ENCODE results near the gene NOSTRIN.

The NOSTRIN gene

DNA sequence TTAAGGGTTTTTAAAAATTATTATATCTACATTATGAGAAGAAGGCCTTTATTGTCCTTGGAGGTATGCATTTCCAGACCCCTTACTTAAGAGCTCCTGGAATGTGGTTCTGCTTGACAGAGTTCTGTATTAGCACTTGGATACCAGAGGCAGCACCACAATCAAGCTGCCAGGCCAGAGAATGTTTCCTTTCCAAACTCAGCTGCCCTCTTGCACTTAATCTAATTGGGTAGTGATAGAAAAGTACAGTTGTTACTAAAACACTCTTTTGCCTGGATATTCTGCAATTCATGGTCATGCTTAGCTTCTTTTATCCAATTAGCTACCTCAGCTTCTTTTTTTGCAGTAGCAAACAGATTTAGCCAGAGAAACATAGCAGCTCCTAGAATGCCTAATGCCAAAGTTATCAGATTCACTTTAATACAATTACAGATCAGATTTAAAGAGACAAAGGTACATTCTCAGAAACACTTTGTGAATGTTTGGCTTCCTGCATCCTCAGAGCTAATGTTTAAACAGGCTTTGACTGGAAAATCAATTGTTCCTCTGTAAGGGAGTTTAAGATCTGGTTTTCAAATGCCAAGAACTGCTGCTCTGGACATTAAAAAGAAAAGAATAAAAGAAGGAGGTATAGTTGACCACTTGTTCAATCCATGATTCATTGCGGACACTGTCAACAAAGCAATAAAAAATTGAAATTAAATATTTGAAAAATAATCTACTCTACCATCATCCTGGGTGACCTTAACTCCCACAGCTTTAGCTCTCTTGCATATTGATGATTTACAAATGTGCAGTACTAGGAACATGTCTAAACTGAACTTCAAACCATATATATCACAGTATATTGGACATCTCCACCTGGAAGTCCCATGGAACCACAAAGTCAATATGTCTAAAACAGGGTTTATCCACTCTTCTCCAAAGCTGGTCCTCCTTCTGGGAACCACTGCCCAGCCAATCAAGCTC lies 12.8 kb downstream of the NOSTRIN start:
- Histone ChIP-seq H3K9me3 (ENCODE audit: severe bottlenecking) (no peaks in the 10 kb centered on the region), H3K4me3 (ENCODE audit: low read depth, low read length) (no peak overlapping the region), H3K27me3 (ENCODE audit: insufficient read depth, low read depth, severe bottlenecking) (no peaks in the 10 kb centered on the region), H3K36me3 (no peaks in the 10 kb centered on the region), H3K27ac (no peak overlapping the region)
- TF ChIP-seq, protein P1, sequence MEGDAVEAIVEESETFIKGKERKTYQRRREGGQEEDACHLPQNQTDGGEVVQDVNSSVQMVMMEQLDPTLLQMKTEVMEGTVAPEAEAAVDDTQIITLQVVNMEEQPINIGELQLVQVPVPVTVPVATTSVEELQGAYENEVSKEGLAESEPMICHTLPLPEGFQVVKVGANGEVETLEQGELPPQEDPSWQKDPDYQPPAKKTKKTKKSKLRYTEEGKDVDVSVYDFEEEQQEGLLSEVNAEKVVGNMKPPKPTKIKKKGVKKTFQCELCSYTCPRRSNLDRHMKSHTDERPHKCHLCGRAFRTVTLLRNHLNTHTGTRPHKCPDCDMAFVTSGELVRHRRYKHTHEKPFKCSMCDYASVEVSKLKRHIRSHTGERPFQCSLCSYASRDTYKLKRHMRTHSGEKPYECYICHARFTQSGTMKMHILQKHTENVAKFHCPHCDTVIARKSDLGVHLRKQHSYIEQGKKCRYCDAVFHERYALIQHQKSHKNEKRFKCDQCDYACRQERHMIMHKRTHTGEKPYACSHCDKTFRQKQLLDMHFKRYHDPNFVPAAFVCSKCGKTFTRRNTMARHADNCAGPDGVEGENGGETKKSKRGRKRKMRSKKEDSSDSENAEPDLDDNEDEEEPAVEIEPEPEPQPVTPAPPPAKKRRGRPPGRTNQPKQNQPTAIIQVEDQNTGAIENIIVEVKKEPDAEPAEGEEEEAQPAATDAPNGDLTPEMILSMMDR (IDR thresholded peaks at IDR 0.05; ENCODE audit: low read depth, low read length), result no peak
- no peak for DNase-seq

DNA sequence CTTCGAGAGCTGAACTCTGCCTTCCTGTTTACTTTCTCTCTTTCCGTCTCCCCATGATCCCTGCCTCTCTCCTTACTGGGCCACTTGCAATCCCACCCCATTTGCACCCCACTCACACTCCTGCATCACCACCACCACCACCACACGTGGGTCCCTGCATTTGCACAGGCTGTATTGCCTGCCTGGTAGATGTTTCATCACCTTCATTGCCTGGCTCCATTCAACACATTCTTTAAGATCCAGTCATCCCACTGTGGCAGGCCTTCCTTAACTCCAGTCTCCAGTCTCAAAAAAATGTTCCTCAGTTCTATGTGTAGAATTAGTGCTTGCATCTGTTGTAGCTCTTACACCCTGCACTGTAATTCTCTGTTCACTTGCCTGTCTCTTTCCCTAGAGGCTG lies 13.9 kb downstream of the NOSTRIN start:
- no peaks in the 10 kb centered on the region for H3K36me3 ChIP-seq
- H3K27me3 ChIP-seq (ENCODE audit: insufficient read depth, low read depth, severe bottlenecking), result no peaks in the 10 kb centered on the region
- no peak overlapping the region for H3K4me3 ChIP-seq (ENCODE audit: low read depth, low read length)
- H3K9me3 ChIP-seq (ENCODE audit: severe bottlenecking), result no peaks in the 10 kb centered on the region
- H3K27ac ChIP-seq, result no peak overlapping the region
- DNase-seq, result no peak
- TF ChIP-seq, protein P1 (IDR thresholded peaks at IDR 0.05; ENCODE audit: low read depth, low read length), result no peak

DNA sequence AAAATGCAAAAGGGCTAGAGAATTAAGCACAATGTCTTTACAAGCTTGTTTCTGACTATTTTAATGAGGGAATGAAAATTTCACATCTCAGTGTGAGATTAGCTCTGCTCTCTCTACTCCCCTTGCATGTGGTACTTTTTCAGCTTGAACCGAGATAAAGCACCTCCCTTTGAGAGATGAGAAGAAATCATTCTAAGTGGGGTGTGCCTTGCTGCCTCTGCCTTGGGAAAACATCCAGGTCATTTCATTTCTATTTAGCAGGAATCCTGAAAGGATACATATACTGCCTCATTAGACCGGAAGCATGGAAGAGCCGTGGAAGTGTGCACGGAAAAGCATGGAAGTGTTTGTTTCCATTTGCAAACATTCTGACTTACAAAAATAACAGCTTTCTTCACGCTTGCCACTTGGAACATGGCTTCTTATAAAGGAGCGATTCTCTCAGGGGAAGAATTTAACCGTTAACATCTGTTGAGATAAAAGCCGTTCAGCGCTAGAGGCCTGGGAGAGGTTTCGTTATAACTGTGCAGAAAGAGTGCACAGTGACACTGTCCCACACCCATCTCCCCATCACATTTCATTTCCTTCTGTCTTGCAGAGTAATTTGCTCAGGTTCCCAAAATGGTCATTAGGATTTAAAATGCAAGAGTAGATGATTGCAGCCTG lies 16.7 kb downstream of the NOSTRIN start:
- Histone ChIP-seq H3K4me3 (ENCODE audit: low read depth, low read length) (no peak overlapping the region), H3K9me3 (ENCODE audit: severe bottlenecking) (no peaks in the 10 kb centered on the region), H3K27ac (no peak overlapping the region), H3K27me3 (ENCODE audit: insufficient read depth, low read depth, severe bottlenecking) (no peaks in the 10 kb centered on the region), H3K36me3 (no peaks in the 10 kb centered on the region)
- no peak for DNase-seq
- TF ChIP-seq, protein P1 (IDR thresholded peaks at IDR 0.05; ENCODE audit: low read depth, low read length), result no peak

DNA sequence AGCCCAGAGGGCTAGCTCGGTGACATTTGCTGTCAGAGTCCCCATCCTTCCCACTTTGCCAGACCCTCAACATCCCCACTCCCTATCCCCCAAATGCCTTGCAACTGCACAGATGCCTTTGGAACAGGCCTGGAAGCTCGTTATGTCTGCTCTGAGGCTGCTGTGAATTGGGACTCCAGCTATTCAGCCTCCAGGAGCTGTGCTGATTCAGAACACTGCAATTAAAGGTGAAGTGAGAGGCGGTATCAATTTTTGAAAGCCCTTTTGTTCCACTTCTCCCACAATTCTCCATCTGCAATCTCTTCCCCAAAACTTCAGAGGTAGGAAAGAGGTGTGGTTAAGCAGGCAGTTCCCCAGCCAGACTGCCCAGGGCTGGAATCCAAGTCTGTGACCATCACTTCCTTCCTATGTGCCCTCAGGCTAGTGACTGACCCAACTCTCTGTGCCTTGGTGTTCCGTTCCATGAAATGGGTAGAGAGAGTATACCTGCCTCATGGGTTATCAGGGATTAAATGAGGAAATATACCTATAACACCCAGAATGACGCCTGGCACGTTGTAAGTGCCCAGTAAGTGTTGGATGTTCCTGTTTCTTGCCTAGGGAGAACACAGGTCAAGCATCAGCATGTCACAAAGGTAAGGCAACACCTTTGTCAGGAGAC lies 17.5 kb downstream of the NOSTRIN start:
- DNase-seq, result no peak
- Histone ChIP-seq H3K36me3 (no peaks in the 10 kb centered on the region), H3K27me3 (ENCODE audit: insufficient read depth, low read depth, severe bottlenecking) (no peaks in the 10 kb centered on the region), H3K4me3 (ENCODE audit: low read depth, low read length) (no peak overlapping the region), H3K9me3 (ENCODE audit: severe bottlenecking) (no peaks in the 10 kb centered on the region), H3K27ac (no peak overlapping the region)
- TF ChIP-seq, protein P1 (IDR thresholded peaks at IDR 0.05; ENCODE audit: low read depth, low read length), result no peak

DNA sequence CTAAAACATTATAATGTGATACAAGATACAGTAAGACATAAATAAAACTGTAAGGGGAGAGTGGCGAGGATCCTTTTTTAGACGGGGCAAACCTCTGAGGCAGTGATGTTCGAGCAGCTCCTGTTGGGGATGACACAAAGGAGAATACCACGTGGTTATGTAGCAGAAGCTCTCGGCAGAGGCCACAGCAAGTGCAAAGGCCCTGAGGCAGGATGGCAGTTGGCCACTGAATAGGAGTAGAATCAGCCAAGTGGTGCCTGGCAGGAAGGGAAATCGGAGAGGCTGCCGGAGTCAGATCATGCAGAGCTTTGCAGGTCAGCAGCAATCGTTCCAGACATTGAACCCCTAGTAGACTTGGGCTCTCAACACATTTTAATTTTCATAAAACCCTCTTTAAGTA lies 19.1 kb downstream of the NOSTRIN start:
- H3K27ac ChIP-seq, result no peak overlapping the region
- H3K4me3 ChIP-seq (ENCODE audit: low read depth, low read length), result no peak overlapping the region
- H3K27me3 ChIP-seq (ENCODE audit: insufficient read depth, low read depth, severe bottlenecking), result no peaks in the 10 kb centered on the region
- no peak for DNase-seq
- TF ChIP-seq, protein P1 (IDR thresholded peaks at IDR 0.05; ENCODE audit: low read depth, low read length), result no peak
- no peaks in the 10 kb centered on the region for H3K36me3 ChIP-seq
- no peaks in the 10 kb centered on the region for H3K9me3 ChIP-seq (ENCODE audit: severe bottlenecking)
